ENCODE data around the gene GRIP2. TPM values are rescaled to one million over a fixed set of nuclear protein-coding genes. Genes with fewer than 3 reads are reported as not detected.

GRIP2 gene
- total RNA-seq, 4 donors from 2014 or later: 0.80 to 12.4 (median 1.4) TPM; not detected in 1

GRCh38 chr3:14466179-14466903 lies 73.8 kb downstream of the GRIP2 start:
- Histone ChIP-seq H3K27me3 (no peaks in the 10 kb centered on the region), H3K4me3 (no peak overlapping the region), H3K27ac (no peak overlapping the region), H3K9me3 (no peaks in the 10 kb centered on the region), H3K36me3 (peaks cover 0 to 94% (median 0%) of the 10 kb centered on the region in 3 donors), H3K4me1 (no peaks in the 10 kb centered on the region)
- DNase-seq: no peak
- no peak for TF ChIP-seq CTCF (IDR thresholded peaks at IDR 0.05)
- no peak for TF ChIP-seq POLR2A (IDR thresholded peaks at IDR 0.05)

- Histone ChIP-seq H3K4me3 (no peak overlapping the region), H3K36me3 (peaks cover 0 to 95% (median 0%) of the 10 kb centered on the region in 3 donors), H3K27ac (no peak overlapping the region), H3K27me3 (no peaks in the 10 kb centered on the region), H3K9me3 (no peaks in the 10 kb centered on the region), H3K4me1 (no peaks in the 10 kb centered on the region)
- TF ChIP-seq POLR2A (IDR thresholded peaks at IDR 0.05) (no peak), CTCF (IDR thresholded peaks at IDR 0.05) (no peak)
- DNase-seq: no peak
Observed at GRCh38 chr3:14465425-14465824, 74.7 kb downstream of the GRIP2 start.

- H3K4me1 ChIP-seq: no peaks in the 10 kb centered on the region
- DNase-seq: no peak
- H3K27me3 ChIP-seq: no peaks in the 10 kb centered on the region
- no peak overlapping the region for H3K4me3 ChIP-seq
- H3K27ac ChIP-seq: no peak overlapping the region
- TF ChIP-seq CTCF (IDR thresholded peaks at IDR 0.05) (no peak), POLR2A (IDR thresholded peaks at IDR 0.05) (no peak)
- H3K36me3 ChIP-seq: peaks cover 0 to 94% (median 0%) of the 10 kb centered on the region in 3 donors
- no peaks in the 10 kb centered on the region for H3K9me3 ChIP-seq
Observed at GRCh38 chr3:14464521-14464920, 75.6 kb downstream of the GRIP2 start.

GRCh38 chr3:14464141-14464465 lies 76.0 kb downstream of the GRIP2 start:
- no peak for DNase-seq
- Histone ChIP-seq H3K9me3 (no peaks in the 10 kb centered on the region), H3K4me3 (no peak overlapping the region), H3K27me3 (no peaks in the 10 kb centered on the region), H3K4me1 (no peaks in the 10 kb centered on the region), H3K36me3 (peaks cover 0 to 94% (median 0%) of the 10 kb centered on the region in 3 donors), H3K27ac (no peak overlapping the region)
- TF ChIP-seq CTCF (IDR thresholded peaks at IDR 0.05) (no peak), POLR2A (IDR thresholded peaks at IDR 0.05) (no peak)

DNA sequence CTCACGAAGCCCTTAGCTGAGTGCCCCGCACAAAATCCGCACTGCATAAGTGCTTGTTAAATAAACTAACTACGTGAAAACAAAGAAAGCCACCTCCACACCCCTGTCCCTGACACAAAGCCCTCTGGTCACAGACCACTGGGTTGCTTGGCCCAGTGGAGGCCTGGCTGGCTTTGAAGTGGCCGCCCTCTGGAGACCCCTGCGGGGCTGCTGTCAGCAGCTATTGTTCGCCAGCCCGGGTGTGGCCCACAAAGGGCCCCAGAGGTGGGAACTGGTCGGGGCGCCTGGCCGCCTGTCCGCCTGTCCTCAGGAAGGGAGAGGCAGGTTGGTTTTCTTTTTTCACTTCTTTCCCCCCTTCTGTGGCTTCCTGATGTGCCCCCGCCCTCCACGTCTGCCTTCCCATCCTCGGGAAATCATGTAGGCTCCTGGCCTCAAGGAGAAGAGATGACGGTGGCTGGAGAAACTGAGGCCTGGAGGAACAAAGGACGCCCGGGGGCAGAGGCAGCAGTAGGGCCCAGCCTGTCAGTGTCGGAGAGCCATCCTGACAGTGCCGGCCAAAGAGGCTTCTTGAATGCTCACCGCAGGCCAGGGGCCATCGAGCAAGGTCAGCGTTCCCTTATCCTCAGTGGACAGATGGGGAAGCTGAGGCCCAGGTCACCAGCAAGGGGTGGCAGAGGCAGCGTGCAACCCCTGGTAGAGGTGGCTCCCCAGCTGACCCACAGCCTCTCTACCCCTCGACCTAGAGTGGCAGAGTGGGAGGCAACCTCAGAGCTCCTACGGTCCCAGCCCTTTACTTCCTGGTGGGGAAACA lies 76.6 kb downstream of the GRIP2 start:
- Histone ChIP-seq H3K27ac (no peak overlapping the region), H3K27me3 (no peaks in the 10 kb centered on the region), H3K4me1 (no peaks in the 10 kb centered on the region), H3K36me3 (peaks cover 0 to 95% (median 0%) of the 10 kb centered on the region in 3 donors), H3K4me3 (no peak overlapping the region), H3K9me3 (no peaks in the 10 kb centered on the region)
- DNase-seq: no peak
- no peak for TF ChIP-seq POLR2A (IDR thresholded peaks at IDR 0.05)
- no peak for TF ChIP-seq CTCF (IDR thresholded peaks at IDR 0.05)
